Measurements from ENCODE around the gene PSMG3.

The PSMG3 gene

GRCh38 chr7:1554333-1555045 is 15.3 kb downstream of the PSMG3 start:
- H3K27me3 ChIP-seq (ENCODE audit: control insufficient read depth in 1 of 2, insufficient read depth in 2 of 2, low read length in 2 of 2) = peaks cover 0 to 18% of the 10 kb centered on the region in 2 donors
- H3K27ac ChIP-seq (ENCODE audit: low read depth, low read length) = no peak overlapping the region
- H3K4me3 ChIP-seq (ENCODE audit: low read depth in 1 of 2, low read length in 2 of 2) = no peak overlapping the region
- H3K9me3 ChIP-seq (ENCODE audit: low read length) = no peaks in the 10 kb centered on the region
- H3K36me3 ChIP-seq (ENCODE audit: insufficient read depth, low read length) = no peaks in the 10 kb centered on the region
- no peaks in the 10 kb centered on the region for H3K4me1 ChIP-seq (ENCODE audit: insufficient read depth, low read length)
- no peak overlapping the region for H3K9ac ChIP-seq (ENCODE audit: low read length)

GRCh38 chr7:1553512-1554210 is 16.2 kb downstream of the PSMG3 start:
- H3K9ac ChIP-seq (ENCODE audit: low read length) = no peak overlapping the region
- H3K4me3 ChIP-seq (ENCODE audit: low read depth in 1 of 2, low read length in 2 of 2) = no peak overlapping the region
- H3K9me3 ChIP-seq (ENCODE audit: low read length) = no peaks in the 10 kb centered on the region
- no peaks in the 10 kb centered on the region for H3K4me1 ChIP-seq (ENCODE audit: insufficient read depth, low read length)
- H3K27me3 ChIP-seq (ENCODE audit: control insufficient read depth in 1 of 2, insufficient read depth in 2 of 2, low read length in 2 of 2) = peaks cover 0 to 13% of the 10 kb centered on the region in 2 donors
- no peak overlapping the region for H3K27ac ChIP-seq (ENCODE audit: low read depth, low read length)
- no peaks in the 10 kb centered on the region for H3K36me3 ChIP-seq (ENCODE audit: insufficient read depth, low read length)

GRCh38 chr7:1552200-1552599 is 17.6 kb downstream of the PSMG3 start:
- Histone ChIP-seq H3K36me3 (ENCODE audit: insufficient read depth, low read length) (no peaks in the 10 kb centered on the region), H3K4me3 (ENCODE audit: low read depth in 1 of 2, low read length in 2 of 2) (no peak overlapping the region), H3K9ac (ENCODE audit: low read length) (no peak overlapping the region), H3K9me3 (ENCODE audit: low read length) (no peaks in the 10 kb centered on the region), H3K27me3 (ENCODE audit: control insufficient read depth in 1 of 2, insufficient read depth in 2 of 2, low read length in 2 of 2) (peaks cover 0 to 13% of the 10 kb centered on the region in 2 donors), H3K4me1 (ENCODE audit: insufficient read depth, low read length) (no peaks in the 10 kb centered on the region), H3K27ac (ENCODE audit: low read depth, low read length) (no peak overlapping the region)

GRCh38 chr7:1550846-1551155 is 19.0 kb downstream of the PSMG3 start:
- peaks cover 0 to 6% of the 10 kb centered on the region in 2 donors for H3K27me3 ChIP-seq (ENCODE audit: control insufficient read depth in 1 of 2, insufficient read depth in 2 of 2, low read length in 2 of 2)
- H3K27ac ChIP-seq (ENCODE audit: low read depth, low read length) = no peak overlapping the region
- no peaks in the 10 kb centered on the region for H3K36me3 ChIP-seq (ENCODE audit: insufficient read depth, low read length)
- no peak overlapping the region for H3K9ac ChIP-seq (ENCODE audit: low read length)
- no peaks in the 10 kb centered on the region for H3K4me1 ChIP-seq (ENCODE audit: insufficient read depth, low read length)
- no peak overlapping the region for H3K4me3 ChIP-seq (ENCODE audit: low read depth in 1 of 2, low read length in 2 of 2)
- H3K9me3 ChIP-seq (ENCODE audit: low read length) = no peaks in the 10 kb centered on the region

GRCh38 chr7:1550005-1550845 is 19.6 kb downstream of the PSMG3 start:
- H3K27me3 ChIP-seq (ENCODE audit: control insufficient read depth in 1 of 2, insufficient read depth in 2 of 2, low read length in 2 of 2) = peaks cover 0 to 2% of the 10 kb centered on the region in 2 donors
- no peak overlapping the region for H3K4me3 ChIP-seq (ENCODE audit: low read depth in 1 of 2, low read length in 2 of 2)
- no peaks in the 10 kb centered on the region for H3K9me3 ChIP-seq (ENCODE audit: low read length)
- H3K9ac ChIP-seq (ENCODE audit: low read length) = no peak overlapping the region
- no peak overlapping the region for H3K27ac ChIP-seq (ENCODE audit: low read depth, low read length)
- H3K4me1 ChIP-seq (ENCODE audit: insufficient read depth, low read length) = no peaks in the 10 kb centered on the region
- H3K36me3 ChIP-seq (ENCODE audit: insufficient read depth, low read length) = no peaks in the 10 kb centered on the region

- Histone ChIP-seq H3K9ac (ENCODE audit: low read length) (no peak overlapping the region), H3K27me3 (ENCODE audit: control insufficient read depth in 1 of 2, insufficient read depth in 2 of 2, low read length in 2 of 2) (no peaks in the 10 kb centered on the region), H3K4me3 (ENCODE audit: low read depth in 1 of 2, low read length in 2 of 2) (no peak overlapping the region), H3K9me3 (ENCODE audit: low read length) (no peaks in the 10 kb centered on the region), H3K4me1 (ENCODE audit: insufficient read depth, low read length) (no peaks in the 10 kb centered on the region), H3K27ac (ENCODE audit: low read depth, low read length) (no peak overlapping the region), H3K36me3 (ENCODE audit: insufficient read depth, low read length) (no peaks in the 10 kb centered on the region)
Observed at GRCh38 chr7:1549357-1550004, 20.4 kb downstream of the PSMG3 start.

- H3K27me3 ChIP-seq (ENCODE audit: control insufficient read depth in 1 of 2, insufficient read depth in 2 of 2, low read length in 2 of 2) = no peaks in the 10 kb centered on the region
- H3K27ac ChIP-seq (ENCODE audit: low read depth, low read length) = no peak overlapping the region
- H3K9me3 ChIP-seq (ENCODE audit: low read length) = no peaks in the 10 kb centered on the region
- no peak overlapping the region for H3K9ac ChIP-seq (ENCODE audit: low read length)
- H3K36me3 ChIP-seq (ENCODE audit: insufficient read depth, low read length) = no peaks in the 10 kb centered on the region
- no peak overlapping the region for H3K4me3 ChIP-seq (ENCODE audit: low read depth in 1 of 2, low read length in 2 of 2)
- H3K4me1 ChIP-seq (ENCODE audit: insufficient read depth, low read length) = no peaks in the 10 kb centered on the region
Observed at GRCh38 chr7:1548944-1549343, 20.9 kb downstream of the PSMG3 start.

GRCh38 chr7:1548438-1548831 is 21.4 kb downstream of the PSMG3 start:
- no peaks in the 10 kb centered on the region for H3K36me3 ChIP-seq (ENCODE audit: insufficient read depth, low read length)
- H3K4me1 ChIP-seq (ENCODE audit: insufficient read depth, low read length) = no peaks in the 10 kb centered on the region

GRCh38 chr7:1547777-1548437 is 21.9 kb downstream of the PSMG3 start:
- no peak overlapping the region for H3K9ac ChIP-seq (ENCODE audit: low read length)
- H3K27ac ChIP-seq (ENCODE audit: low read depth, low read length) = no peak overlapping the region
- H3K27me3 ChIP-seq (ENCODE audit: control insufficient read depth in 1 of 2, insufficient read depth in 2 of 2, low read length in 2 of 2) = no peaks in the 10 kb centered on the region
- H3K36me3 ChIP-seq (ENCODE audit: insufficient read depth, low read length) = no peaks in the 10 kb centered on the region
- no peaks in the 10 kb centered on the region for H3K4me1 ChIP-seq (ENCODE audit: insufficient read depth, low read length)
- H3K9me3 ChIP-seq (ENCODE audit: low read length) = no peaks in the 10 kb centered on the region
- H3K4me3 ChIP-seq (ENCODE audit: low read depth in 1 of 2, low read length in 2 of 2) = no peak overlapping the region

More at GRCh38 chr7:1548438-1548831, 21.4 kb downstream of the PSMG3 start:
- Histone ChIP-seq H3K9ac (ENCODE audit: low read length) (no peak overlapping the region), H3K4me3 (ENCODE audit: low read depth in 1 of 2, low read length in 2 of 2) (no peak overlapping the region), H3K9me3 (ENCODE audit: low read length) (no peaks in the 10 kb centered on the region), H3K27ac (ENCODE audit: low read depth, low read length) (no peak overlapping the region), H3K27me3 (ENCODE audit: control insufficient read depth in 1 of 2, insufficient read depth in 2 of 2, low read length in 2 of 2) (no peaks in the 10 kb centered on the region)

- no peaks in the 10 kb centered on the region for H3K4me1 ChIP-seq (ENCODE audit: insufficient read depth, low read length)
- no peak overlapping the region for H3K4me3 ChIP-seq (ENCODE audit: low read depth in 1 of 2, low read length in 2 of 2)
- H3K27ac ChIP-seq (ENCODE audit: low read depth, low read length) = no peak overlapping the region
- H3K36me3 ChIP-seq (ENCODE audit: insufficient read depth, low read length) = no peaks in the 10 kb centered on the region
- H3K27me3 ChIP-seq (ENCODE audit: control insufficient read depth in 1 of 2, insufficient read depth in 2 of 2, low read length in 2 of 2) = no peaks in the 10 kb centered on the region
- H3K9ac ChIP-seq (ENCODE audit: low read length) = no peak overlapping the region
- no peaks in the 10 kb centered on the region for H3K9me3 ChIP-seq (ENCODE audit: low read length)
Observed at GRCh38 chr7:1546909-1547776, 22.7 kb downstream of the PSMG3 start.

Measured in muscle layer of colon (tissue), 2 donors.